GM20000 (cell line): ENCODE results near the gene TICAM2.

ENCODE experiments used
- DNase-seq: peaks from one replicate; pipeline ENCODE4 v3.0.0; 2012; ENCODE audit warnings: low spot score
- TF ChIP-seq, protein P1 (sequence below): IDR thresholded peaks from 2 replicates; pipeline ENCODE4 v1.5.1; 2012; ENCODE audit warnings: mild to moderate bottlenecking, control low read depth; ENCODE audit errors: extremely low read depth, missing control alignments

The TICAM2 gene

DNA sequence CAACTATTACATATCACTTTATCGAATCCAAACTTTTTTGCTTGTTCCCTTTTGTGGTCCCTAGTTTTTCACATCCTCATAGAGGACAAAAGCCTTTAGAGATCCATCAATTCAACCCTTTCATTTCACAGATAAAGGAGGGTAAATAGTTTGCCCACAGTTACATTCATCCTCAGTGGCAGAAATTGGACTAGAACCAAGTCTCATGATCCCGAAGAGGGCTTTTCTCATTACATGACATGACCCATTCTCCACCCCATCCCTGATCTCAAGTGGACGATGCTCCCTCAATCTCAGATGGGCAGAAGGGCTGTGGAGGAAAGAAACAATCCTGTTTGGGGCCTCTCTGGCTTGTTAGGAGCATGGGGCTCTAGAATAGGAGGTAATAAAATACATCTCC is 23.1 kb downstream of the TICAM2 start:
- TF ChIP-seq, protein P1, sequence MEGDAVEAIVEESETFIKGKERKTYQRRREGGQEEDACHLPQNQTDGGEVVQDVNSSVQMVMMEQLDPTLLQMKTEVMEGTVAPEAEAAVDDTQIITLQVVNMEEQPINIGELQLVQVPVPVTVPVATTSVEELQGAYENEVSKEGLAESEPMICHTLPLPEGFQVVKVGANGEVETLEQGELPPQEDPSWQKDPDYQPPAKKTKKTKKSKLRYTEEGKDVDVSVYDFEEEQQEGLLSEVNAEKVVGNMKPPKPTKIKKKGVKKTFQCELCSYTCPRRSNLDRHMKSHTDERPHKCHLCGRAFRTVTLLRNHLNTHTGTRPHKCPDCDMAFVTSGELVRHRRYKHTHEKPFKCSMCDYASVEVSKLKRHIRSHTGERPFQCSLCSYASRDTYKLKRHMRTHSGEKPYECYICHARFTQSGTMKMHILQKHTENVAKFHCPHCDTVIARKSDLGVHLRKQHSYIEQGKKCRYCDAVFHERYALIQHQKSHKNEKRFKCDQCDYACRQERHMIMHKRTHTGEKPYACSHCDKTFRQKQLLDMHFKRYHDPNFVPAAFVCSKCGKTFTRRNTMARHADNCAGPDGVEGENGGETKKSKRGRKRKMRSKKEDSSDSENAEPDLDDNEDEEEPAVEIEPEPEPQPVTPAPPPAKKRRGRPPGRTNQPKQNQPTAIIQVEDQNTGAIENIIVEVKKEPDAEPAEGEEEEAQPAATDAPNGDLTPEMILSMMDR, result no peak

DNA sequence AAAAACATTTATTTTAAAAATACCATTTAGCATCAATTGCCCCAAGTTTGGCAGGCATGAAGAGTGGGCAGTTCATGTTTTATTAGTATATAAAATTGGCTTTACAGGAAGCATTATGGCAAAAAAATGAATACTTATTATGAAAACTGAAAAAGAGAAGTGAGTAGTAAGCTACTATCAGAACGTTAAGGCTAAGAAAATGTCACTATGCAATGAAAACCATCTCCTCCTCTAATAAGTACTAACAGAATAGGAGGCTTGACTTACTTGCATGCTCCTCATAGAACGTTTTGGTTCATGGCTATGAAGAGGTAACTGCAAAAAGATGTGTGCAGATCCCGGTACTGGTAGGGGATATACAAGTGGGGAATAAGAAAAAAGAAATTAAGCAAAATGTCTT is 23.6 kb downstream of the TICAM2 start:
- DNase-seq, result no peak
- TF ChIP-seq, protein P1, result no peak

More for the DNA sequence above, 23.1 kb downstream of the TICAM2 start:
- DNase-seq, result no peak

DNA sequence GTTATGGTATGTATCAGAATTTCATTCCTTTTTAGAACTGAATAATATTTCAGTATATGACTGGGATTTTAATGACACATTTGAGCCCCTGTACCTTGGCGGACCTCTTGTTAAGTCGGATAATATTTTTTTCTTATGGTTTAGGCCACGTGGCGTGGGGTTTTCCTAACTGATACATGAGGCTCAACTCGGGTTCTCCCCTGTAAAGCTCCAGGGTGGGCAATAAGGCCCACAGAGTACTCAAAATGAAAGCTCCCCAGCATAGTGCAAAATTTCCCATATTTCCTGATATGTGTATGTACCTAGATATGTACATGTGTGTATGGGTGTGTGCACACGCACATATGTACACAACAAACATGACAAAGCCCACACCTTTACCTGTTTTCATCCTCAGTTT is 24.5 kb downstream of the TICAM2 start:
- TF ChIP-seq, protein P1, result no peak
- DNase-seq, result no peak

DNA sequence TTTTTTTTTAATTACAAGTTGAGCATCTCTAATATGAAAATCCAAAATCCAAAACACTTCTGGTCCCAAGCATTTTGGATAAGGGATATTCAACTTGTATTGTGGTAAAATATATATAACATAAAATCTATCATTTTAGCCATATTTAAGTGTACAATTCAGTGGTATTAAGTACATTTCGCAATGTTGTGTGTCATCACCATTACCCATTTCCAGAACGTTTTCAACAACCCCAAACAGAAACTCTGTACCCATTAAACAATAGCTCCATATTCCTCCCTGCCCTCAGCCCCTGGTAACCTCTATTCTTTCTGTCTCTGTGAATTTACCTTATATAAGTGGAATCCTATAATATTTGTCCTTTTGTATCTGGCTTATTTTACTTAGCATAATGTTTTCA is 24.9 kb downstream of the TICAM2 start:
- TF ChIP-seq, protein P1, result no peak
- no peak for DNase-seq

DNA sequence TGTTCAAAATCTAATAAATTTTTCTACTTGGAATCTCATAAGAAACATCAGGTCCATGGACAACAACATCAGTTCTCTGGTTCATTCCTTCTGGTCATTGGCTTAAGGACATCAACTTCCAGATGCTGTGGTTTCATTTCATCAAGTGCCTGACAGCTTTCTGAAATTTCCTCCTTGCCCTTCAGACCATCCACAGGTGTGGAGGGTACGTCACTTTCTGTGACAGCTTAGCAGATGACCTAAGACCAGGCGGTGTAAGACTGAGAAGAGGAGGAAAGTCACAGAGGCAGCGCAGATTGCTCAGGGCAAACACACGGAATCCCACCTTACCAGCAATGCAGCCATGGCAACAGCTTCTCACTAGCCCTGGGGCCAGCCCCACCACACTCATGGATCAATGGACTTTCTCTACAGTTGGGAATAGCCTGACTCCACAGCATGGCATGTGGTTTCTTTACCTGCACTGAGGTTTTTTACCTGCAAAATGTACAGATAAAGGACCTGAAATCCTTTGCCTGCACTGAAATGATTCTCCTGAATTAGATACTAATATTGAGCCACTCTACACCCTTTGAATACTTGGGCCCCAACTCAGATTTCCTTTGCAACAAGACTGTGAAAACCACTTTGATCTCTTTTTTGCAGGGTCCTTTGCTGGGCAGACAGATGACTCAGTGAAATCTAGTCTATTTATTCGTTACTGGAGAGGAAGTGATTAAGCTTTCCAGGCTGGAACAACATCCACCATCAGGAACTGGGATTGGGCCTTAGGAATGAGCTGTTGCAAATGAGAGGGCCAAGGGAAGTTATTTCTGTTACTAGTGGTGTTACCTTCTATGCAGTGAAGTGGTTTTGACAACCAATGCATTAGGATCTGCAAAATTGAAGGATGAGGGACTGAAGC is 26.9 kb downstream of the TICAM2 start:
- peak; percentile 18 for DNase-seq
- TF ChIP-seq, protein P1, result no peak

DNA sequence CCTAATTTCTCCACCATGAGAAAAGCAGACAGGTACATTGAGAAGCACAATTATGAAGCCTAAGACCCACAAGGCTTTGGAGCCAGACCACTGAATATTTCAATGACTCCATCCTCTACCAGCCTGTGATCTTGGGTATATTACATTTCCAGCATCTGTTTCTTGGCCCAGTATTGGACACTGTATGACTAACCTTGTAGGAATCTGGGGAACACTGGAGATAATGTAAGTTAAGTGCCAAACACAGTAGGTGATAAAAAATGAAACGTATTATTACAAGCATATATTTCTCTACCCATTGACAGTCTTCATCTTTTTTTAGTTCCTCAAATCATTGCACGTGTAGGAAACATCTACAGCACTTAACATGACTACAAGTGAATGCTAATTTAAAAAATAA is 29.1 kb downstream of the TICAM2 start:
- TF ChIP-seq, protein P1, result no peak
- no peak for DNase-seq

DNA sequence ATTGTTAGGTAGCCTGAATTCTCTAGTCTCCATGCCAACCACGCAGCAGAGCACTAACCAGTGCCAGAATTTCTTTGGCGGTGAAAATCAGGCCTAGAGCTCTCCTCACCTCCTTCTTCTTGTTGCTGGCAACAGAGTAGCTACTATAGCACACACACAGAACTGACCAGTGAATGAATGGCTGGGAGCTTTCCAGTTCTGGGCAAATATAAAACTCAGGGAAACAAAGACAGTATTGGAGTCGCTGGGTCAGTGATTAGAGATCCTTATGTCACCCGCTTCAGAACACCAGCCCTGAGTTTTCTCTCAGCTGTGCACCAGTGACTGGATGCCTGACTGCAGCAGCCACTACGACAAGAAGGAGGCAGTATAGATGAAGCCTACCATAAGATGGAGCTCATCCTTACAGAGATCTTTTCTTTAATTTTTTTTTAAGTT is 30.8 kb downstream of the TICAM2 start:
- TF ChIP-seq, protein P1, result no peak
- DNase-seq, result no peak
